Endothelial cell of umbilical vein (primary cell): Measurements from ENCODE around the gene LRRC17. TPM values are rescaled to one million over a fixed set of nuclear protein-coding genes. Genes with fewer than 3 reads are reported as not detected.

Experiments
- BruUV-seq: library from RNA; stranded (reverse); fragments of 400-500 nt; replicated peaks from 2 replicates; lab custom pipeline; 2021; lab: Mats Ljungman, UMichigan
- CTCF ChIA-PET: fragments of 300-600, 350-600 bp; sonication (Branson Sonifier 250); formaldehyde crosslinking; loops from one replicate; lab custom pipeline; 2021; ENCODE audit warnings: antibody characterized with exemption, inconsistent platforms; lab: Charles Lee
- POLR2A ChIA-PET: fragments of 300-600, 350-600 bp; sonication (Branson Sonifier 250); formaldehyde crosslinking; loops from one replicate; lab custom pipeline; 2021; ENCODE audit warnings: antibody characterized with exemption, inconsistent platforms; lab: Charles Lee
- DNase-seq: peaks from one replicate; pipeline ENCODE4 v3.0.0-alpha.2; 2011; ENCODE audit warnings: low read depth, low spot score
- FAIRE-seq: peaks from 2 replicates; lab custom pipeline; 2011; peaks lifted over from hg19 to GRCh38; lab: Jason Lieb, UNC
- H2AFZ ChIP-seq: 2 replicates; pipeline ENCODE4 v1.6.0; 2012; ENCODE audit warnings: low read depth, low read length, control low read depth, inconsistent platforms
- H3K27ac ChIP-seq: 2 replicates; pipeline ENCODE4 v1.5.1; 2011; ENCODE audit warnings: low read depth, mild to moderate bottlenecking, control low read depth, low read length, moderate library complexity; ENCODE audit not compliant: insufficient read depth
- H3K27me3 ChIP-seq, 2 experiments: 2 replicates each; pipeline versions ENCODE4 v1.6.0 to v1.6.1; 2011; ENCODE audit warnings: low read length in 2 of 2, mixed read lengths in 1 of 2; ENCODE audit not compliant: control insufficient read depth in 2 of 2, insufficient read depth in 2 of 2
- H3K36me3 ChIP-seq, 2 experiments: 2 replicates in 1 of 2; 3 replicates in 1 of 2; pipeline ENCODE4 v1.5.1; 2011; ENCODE audit warnings: low read length in 2 of 2, mild to moderate bottlenecking in 1 of 2, moderate library complexity in 1 of 2; ENCODE audit not compliant: control insufficient read depth in 2 of 2, insufficient read depth in 2 of 2; ENCODE audit errors: extremely low read depth in 1 of 2
- H3K4me1 ChIP-seq: 3 replicates; pipeline ENCODE4 v1.5.1; 2011; ENCODE audit warnings: mild to moderate bottlenecking, low read length; ENCODE audit not compliant: control insufficient read depth, insufficient read depth; ENCODE audit errors: extremely low read depth
- H3K4me2 ChIP-seq: 2 replicates; pipeline ENCODE4 v1.6.1; 2011; ENCODE audit warnings: low read length, control low read depth, mixed read lengths; ENCODE audit not compliant: insufficient read depth
- H3K4me3 ChIP-seq, 3 experiments: fragments of 200-600 bp in 1 of 3; sonication (generic), shearing (Covaris generic) in 1 of 3; replicated peaks in 1 of 3; 2 replicates each; pipeline ENCODE4 v1.5.1; 2011 to 2016; ENCODE audit warnings: control low read depth in 3 of 3, low read length in 3 of 3, mild to moderate bottlenecking in 2 of 3, inconsistent platforms in 1 of 3, low read depth in 1 of 3, moderate library complexity in 1 of 3; ENCODE audit not compliant: insufficient read depth in 1 of 3
- H3K79me2 ChIP-seq: 2 replicates; pipeline ENCODE4 v1.6.0; 2012; ENCODE audit warnings: low read length, inconsistent platforms; ENCODE audit not compliant: control insufficient read depth, insufficient read depth
- H3K9ac ChIP-seq: replicated peaks from 2 replicates; pipeline ENCODE3; 2011; ENCODE audit warnings: low read length, control low read depth; ENCODE audit not compliant: insufficient read depth; ENCODE audit errors: extremely low read depth
- H3K9me1 ChIP-seq: replicated peaks from 3 replicates; pipeline ENCODE4 v1.6.0; 2011; ENCODE audit warnings: mild to moderate bottlenecking, low read length; ENCODE audit not compliant: control insufficient read depth, insufficient read depth; ENCODE audit errors: extremely low read depth
- H3K9me3 ChIP-seq: replicated peaks from 2 replicates; pipeline ENCODE4 v1.5.1; 2012; ENCODE audit warnings: low read length, inconsistent platforms; ENCODE audit not compliant: control insufficient read depth, insufficient read depth
- H4K20me1 ChIP-seq: replicated peaks from 2 replicates; pipeline ENCODE3; 2011; ENCODE audit warnings: mild to moderate bottlenecking, low read length; ENCODE audit not compliant: control insufficient read depth, insufficient read depth; ENCODE audit errors: extremely low read depth
- EZH2 ChIP-seq: IDR thresholded peaks from 2 replicates; pipeline ENCODE4 v1.6.1; 2012; ENCODE audit warnings: borderline replicate concordance, low read depth, mild to moderate bottlenecking, moderate library complexity, low read length, inconsistent platforms; ENCODE audit not compliant: severe bottlenecking
- FOS ChIP-seq: IDR thresholded peaks from 2 replicates; pipeline ENCODE4 v1.6.1; 2011; ENCODE audit warnings: mild to moderate bottlenecking, low read length, moderate library complexity, borderline replicate concordance; ENCODE audit not compliant: insufficient read depth
- GATA2 ChIP-seq: IDR thresholded peaks from 2 replicates; pipeline ENCODE4 v1.7.0; 2011; ENCODE audit warnings: low read depth, mild to moderate bottlenecking, moderate library complexity, mixed read lengths, low read length; ENCODE audit not compliant: insufficient read length, insufficient read depth
- JUN ChIP-seq: IDR thresholded peaks from 2 replicates; pipeline ENCODE4 v1.6.1; 2011; ENCODE audit warnings: borderline replicate concordance, low read depth; ENCODE audit not compliant: insufficient read length, insufficient read depth
- MYC ChIP-seq: IDR thresholded peaks from one replicate; pipeline ENCODE4 v1.6.1; 2011; ENCODE audit warnings: mild to moderate bottlenecking, low read depth, low read length
- POLR2A ChIP-seq: IDR thresholded peaks from 2 replicates; pipeline ENCODE4 v1.6.1; 2012; ENCODE audit warnings: low read depth, mild to moderate bottlenecking, control low read depth, low read length
- POLR2AphosphoS5 ChIP-seq: IDR thresholded peaks from 2 replicates; pipeline ENCODE4 v1.6.1; 2012; ENCODE audit warnings: low read depth, mild to moderate bottlenecking, control low read depth, low read length, moderate library complexity; ENCODE audit not compliant: insufficient read depth
- dilution Hi-C: fragments of 300-500 bp; cut with MboI; formaldehyde crosslinking; loops from one replicate; pipeline ENCODE4 v1.15.0; 2019; ENCODE audit warnings: low sequenced_read_pairs; ENCODE audit not compliant: extremely low pct_ligation_motif_present
- intact Hi-C: fragments of 100-400 bp; cut with micrococcal nuclease; formaldehyde crosslinking; loops from one replicate; pipeline ENCODE4 v1.10.0; 2022
- polyA plus RNA-seq, 4 experiments: library from polyadenylated mRNA; depleted of rRNA in 3 of 4; stranded (reverse) in 3 of 4; unstranded in 1 of 4; fragments of >200 nt; gene quantifications; 2 replicates each; pipeline versions ENCODE4 v1.2.1 to v1.2.3, GENCODE V29; 2011 to 2012; ENCODE audit warnings: missing spikeins in 1 of 4
- total RNA-seq: library from RNA; stranded (reverse); gene quantifications from 2 replicates; pipeline ENCODE4 v1.2.3, GENCODE V29; 2021
- TF ChIP-seq, protein P1 (sequence below), 2 donors: IDR thresholded peaks; 1 replicate in 1 of 2; 2 replicates in 1 of 2; pipeline ENCODE4 v1.5.1; 2011; ENCODE audit warnings: low read length in 2 of 2, mild to moderate bottlenecking in 2 of 2, moderate library complexity in 2 of 2, control low read depth in 1 of 2, inconsistent platforms in 1 of 2, low read depth in 1 of 2; ENCODE audit not compliant: insufficient read depth in 1 of 2; ENCODE audit errors: extremely low read depth in 1 of 2
- TF ChIP-seq, protein P2 (sequence below): IDR thresholded peaks from 2 replicates; pipeline ENCODE4 v1.6.1; 2011; ENCODE audit not compliant: insufficient read depth, insufficient read length

The LRRC17 gene
- total and polyA plus RNA-seq, 2 donors (not counting 3 experiments of a cell fraction or from before 2014, with no cell fraction given): 22.7 to 33.7 TPM

DNA sequence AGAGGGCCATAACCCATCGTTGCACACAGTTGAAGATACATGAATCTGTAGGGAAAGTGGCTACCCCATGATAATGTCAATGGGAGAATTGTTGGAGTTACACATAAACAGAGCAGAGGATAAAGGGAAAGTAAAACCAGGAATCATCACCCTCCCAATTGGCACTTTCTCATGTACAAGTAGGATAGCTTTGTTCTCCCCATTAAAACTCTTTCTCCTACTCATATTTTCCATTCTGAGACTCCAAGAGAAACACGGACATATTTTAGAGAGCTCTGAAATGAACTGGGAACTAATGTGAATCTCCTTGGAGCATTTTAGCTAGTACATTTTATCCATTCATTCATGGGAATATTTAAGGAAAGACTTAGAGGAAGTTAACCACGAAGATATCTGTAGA, 17.2 kb upstream of the LRRC17 start:
- DNase-seq (peak; percentile 43), FAIRE-seq (no peak)
- ChIA-PET CTCF (interaction anchor here (1.3 kb wide), 1 partner anchor 167 kb away, joined by 3 read pairs; no protein-coding TSS in a partner anchor), POLR2A (no interaction called here)
- H3K27ac ChIP-seq: no peak overlapping the region
- H3K4me1 ChIP-seq: peaks cover 33% of the 10 kb centered on the region
- H3K9me1 ChIP-seq: no peaks in the 10 kb centered on the region
- H3K9ac ChIP-seq: no peak overlapping the region
- dilution Hi-C loops: no loop called here
- no peaks in the 10 kb centered on the region for H4K20me1 ChIP-seq
- H3K9me3 ChIP-seq: no peaks in the 10 kb centered on the region
- no peak overlapping the region for H2AFZ ChIP-seq
- no peak overlapping the region for H3K4me2 ChIP-seq
- intact Hi-C loops: no loop called here
- H3K79me2 ChIP-seq: no peaks in the 10 kb centered on the region
- H3K27me3 ChIP-seq: no peaks in the 10 kb centered on the region
- TF ChIP-seq GATA2: no peak
- H3K36me3 ChIP-seq: no peaks in the 10 kb centered on the region
- H3K4me3 ChIP-seq: no peak overlapping the region
- no TSS peak for BruUV-seq

DNA sequence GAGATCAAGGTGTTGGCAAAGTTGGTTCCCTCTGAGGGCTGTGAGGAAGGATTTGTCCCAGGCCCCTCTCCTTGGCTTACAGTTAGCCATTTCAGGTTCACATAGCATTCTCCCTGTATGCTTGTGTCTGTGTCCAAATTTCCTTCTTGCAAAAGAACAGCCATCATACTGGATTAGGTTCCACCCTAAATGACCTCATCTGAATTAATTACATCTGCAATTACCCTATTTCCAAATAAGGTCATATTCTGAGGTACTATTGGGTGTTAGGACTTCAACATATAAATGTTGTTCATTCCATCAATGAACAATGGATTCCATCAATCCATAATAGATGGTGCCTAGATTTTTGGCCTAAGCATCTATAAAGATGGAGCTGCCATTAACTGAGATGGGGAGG, 16.2 kb upstream of the LRRC17 start:
- Histone ChIP-seq H3K9me1 (no peaks in the 10 kb centered on the region), H3K79me2 (no peaks in the 10 kb centered on the region), H3K27ac (no peak overlapping the region), H3K36me3 (no peaks in the 10 kb centered on the region), H3K27me3 (no peaks in the 10 kb centered on the region), H3K9ac (no peak overlapping the region), H3K4me3 (no peak overlapping the region), H3K9me3 (no peaks in the 10 kb centered on the region), H3K4me1 (peaks cover 23% of the 10 kb centered on the region), H4K20me1 (no peaks in the 10 kb centered on the region), H2AFZ (no peak overlapping the region), H3K4me2 (no peak overlapping the region)
- no TSS peak for BruUV-seq
- POLR2A ChIA-PET: no interaction called here
- TF ChIP-seq GATA2 (no peak), FOS (no peak), EZH2 (no peak), MYC (no peak), POLR2A (no peak), JUN (no peak), POLR2AphosphoS5 (no peak)
- TF ChIP-seq, protein P1, sequence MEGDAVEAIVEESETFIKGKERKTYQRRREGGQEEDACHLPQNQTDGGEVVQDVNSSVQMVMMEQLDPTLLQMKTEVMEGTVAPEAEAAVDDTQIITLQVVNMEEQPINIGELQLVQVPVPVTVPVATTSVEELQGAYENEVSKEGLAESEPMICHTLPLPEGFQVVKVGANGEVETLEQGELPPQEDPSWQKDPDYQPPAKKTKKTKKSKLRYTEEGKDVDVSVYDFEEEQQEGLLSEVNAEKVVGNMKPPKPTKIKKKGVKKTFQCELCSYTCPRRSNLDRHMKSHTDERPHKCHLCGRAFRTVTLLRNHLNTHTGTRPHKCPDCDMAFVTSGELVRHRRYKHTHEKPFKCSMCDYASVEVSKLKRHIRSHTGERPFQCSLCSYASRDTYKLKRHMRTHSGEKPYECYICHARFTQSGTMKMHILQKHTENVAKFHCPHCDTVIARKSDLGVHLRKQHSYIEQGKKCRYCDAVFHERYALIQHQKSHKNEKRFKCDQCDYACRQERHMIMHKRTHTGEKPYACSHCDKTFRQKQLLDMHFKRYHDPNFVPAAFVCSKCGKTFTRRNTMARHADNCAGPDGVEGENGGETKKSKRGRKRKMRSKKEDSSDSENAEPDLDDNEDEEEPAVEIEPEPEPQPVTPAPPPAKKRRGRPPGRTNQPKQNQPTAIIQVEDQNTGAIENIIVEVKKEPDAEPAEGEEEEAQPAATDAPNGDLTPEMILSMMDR (IDR thresholded peaks at IDR 0.05; ENCODE audit: extremely low read depth in 1 of 2, insufficient read depth in 1 of 2, low read depth in 1 of 2, low read length in 2 of 2): no peak
- TF ChIP-seq, protein P2, sequence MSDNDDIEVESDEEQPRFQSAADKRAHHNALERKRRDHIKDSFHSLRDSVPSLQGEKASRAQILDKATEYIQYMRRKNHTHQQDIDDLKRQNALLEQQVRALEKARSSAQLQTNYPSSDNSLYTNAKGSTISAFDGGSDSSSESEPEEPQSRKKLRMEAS: no peak
- intact Hi-C loops (no loop called here), dilution Hi-C loops (no loop called here)
- DNase-seq (no peak), FAIRE-seq (no peak)
- CTCF ChIA-PET: no interaction called here
